ENCODE measurements around the gene ITIH4. TPM values are rescaled to one million over a fixed set of nuclear protein-coding genes. Genes with fewer than 3 reads are reported as not detected.

Gene ITIH4
- total RNA-seq, 1 experiment from 2014 or later = not detected

DNA sequence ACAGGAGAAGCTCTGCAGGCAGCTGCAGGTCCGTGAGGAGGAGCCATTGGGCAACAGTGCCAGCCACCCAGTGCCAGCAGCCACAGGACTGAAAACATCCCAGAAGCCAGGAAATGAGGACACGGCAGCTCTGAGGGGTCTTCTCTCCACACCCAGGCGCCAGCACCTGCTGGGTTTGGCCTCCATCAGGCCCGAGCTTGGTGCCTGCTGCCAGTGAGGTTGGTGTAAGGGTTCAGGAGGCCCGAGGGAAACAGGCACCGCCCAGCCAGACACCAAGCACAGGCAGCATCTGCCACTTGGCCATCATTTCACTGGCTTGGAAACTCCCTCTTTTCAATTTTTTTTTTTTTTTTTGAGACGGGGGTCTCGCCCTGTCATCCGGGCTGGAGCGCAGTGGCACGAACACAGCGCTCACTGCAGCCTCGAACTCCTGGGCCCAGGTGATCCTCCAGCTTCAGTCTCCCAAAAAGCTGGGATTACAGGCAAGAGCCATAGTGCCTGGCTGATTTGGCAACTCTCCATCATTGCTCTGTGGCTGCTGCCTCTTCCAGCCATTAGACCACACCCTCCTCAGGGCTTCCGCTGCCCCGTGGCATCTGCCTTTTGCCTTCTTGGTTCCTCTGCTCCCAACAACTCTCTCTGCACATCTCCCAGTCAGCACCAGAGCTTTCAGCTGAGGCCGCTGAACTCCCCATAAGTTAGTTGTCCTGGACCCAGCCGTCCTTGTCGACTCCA, 37.3 kb downstream of the ITIH4 start:
- in situ Hi-C loops (cut with HindIII; ENCODE audit: low pct_unique_long_range_greater_than_20kb, low sequenced_read_pairs) = no loop called here
- DNase-seq (ENCODE audit: low read depth, low spot score) = no peak

DNA sequence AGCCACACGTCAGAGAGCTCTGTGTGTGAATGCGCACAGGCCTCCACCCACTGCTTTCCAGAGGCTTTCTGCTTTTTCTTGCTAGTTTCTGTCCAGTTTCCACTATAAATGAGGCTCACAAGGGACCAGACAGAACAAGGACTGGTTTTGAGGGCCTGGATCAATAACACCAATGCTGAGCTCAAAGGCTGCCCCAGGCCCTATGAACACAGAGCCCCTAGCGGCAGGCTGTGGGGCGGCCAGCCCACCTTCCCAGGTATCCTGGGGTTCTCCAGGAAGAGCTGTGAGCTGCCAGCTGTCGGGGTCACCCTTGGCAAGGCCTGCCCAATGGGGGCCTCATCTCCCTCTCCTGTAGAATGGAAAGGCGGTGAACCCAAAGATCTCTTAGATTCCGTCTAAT, 38.1 kb downstream of the ITIH4 start:
- in situ Hi-C loops (cut with HindIII; ENCODE audit: low pct_unique_long_range_greater_than_20kb, low sequenced_read_pairs) = no loop called here
- no peak for DNase-seq (ENCODE audit: low read depth, low spot score)

DNA sequence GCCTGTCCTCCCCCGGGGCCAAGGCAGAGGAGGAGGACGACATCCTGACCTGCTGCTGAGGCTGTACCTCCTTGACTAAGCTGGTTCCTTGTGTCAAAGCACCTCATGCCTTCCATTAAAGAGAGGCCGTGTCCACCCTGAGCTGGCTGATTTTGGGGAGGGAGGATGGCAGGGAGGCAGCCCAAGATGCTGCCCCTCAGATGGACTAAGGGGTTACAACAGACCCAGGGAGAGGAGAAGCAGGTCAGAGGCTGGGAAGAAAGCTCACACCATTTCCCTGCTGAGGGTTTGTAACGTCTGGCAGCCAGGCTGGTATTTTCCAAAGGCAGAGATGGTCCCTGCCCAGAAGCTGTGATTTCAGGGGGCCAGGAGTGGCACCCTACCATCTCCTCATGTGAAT, 38.5 kb downstream of the ITIH4 start:
- in situ Hi-C loops (cut with HindIII; ENCODE audit: low pct_unique_long_range_greater_than_20kb, low sequenced_read_pairs) = no loop called here
- DNase-seq (ENCODE audit: low read depth, low spot score) = no peak

DNA sequence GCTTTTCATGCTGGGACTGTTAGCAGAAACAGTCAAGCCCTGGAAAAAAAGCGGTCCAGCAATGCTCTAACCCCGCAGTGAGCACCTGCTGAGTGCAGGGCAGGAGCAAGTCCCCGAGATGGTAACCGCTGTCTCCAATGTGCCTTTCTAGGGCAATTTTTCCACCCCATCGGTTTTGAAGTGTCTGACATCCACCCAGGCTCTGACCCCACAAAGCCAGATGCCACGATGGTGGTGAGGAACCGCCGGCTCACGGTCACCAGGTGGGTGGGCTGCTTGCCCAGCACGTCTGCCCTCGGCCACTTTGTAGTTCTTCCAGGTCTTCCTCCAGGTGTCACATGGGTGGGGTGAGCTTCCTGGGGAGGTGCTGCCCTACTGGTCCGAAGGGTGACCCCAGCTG, 39.1 kb downstream of the ITIH4 start:
- in situ Hi-C loops (cut with HindIII; ENCODE audit: low pct_unique_long_range_greater_than_20kb, low sequenced_read_pairs) = no loop called here
- DNase-seq (ENCODE audit: low read depth, low spot score) = no peak

DNA sequence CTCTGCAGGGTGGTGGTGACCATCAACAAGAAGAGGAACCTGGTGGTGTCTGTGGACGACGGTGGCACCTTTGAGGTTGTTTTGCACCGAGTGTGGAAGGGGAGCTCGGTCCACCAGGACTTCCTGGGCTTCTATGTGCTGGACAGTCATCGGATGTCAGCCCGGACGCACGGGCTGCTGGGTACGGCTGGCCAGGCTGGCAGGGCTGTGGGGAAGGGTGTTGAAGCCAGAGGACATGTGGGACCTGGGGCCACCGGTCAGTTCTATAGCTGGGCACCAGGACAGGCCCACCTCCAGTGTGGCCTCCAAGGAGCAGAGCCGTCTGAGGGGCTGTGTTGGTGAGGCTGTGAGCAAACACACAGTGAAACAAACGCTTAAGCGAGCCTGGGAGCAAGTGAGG, 39.7 kb downstream of the ITIH4 start:
- DNase-seq (ENCODE audit: low read depth, low spot score) = no peak
- in situ Hi-C loops (cut with HindIII; ENCODE audit: low pct_unique_long_range_greater_than_20kb, low sequenced_read_pairs) = no loop called here

DNA sequence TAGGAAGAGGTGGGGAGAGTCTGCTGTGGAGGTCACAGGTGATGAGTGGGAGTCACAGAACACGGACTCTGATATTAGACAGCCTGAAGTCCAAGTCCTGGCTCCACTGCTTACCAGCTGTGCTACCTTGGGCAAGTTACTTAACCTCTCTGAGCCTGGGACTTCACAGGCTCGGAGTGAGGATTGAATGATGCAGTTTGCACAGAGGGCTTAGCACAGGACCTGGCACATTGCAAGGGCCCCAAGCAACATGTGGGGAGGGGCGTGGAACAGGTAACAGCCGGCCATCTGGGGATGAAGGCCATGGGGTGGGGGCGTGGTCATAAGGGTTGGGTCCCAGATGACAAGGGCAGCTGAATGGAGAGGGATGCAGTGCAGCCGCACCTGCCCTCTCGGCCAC, 40.1 kb downstream of the ITIH4 start:
- in situ Hi-C loops (cut with HindIII; ENCODE audit: low pct_unique_long_range_greater_than_20kb, low sequenced_read_pairs) = no loop called here
- DNase-seq (ENCODE audit: low read depth, low spot score) = no peak

DNA sequence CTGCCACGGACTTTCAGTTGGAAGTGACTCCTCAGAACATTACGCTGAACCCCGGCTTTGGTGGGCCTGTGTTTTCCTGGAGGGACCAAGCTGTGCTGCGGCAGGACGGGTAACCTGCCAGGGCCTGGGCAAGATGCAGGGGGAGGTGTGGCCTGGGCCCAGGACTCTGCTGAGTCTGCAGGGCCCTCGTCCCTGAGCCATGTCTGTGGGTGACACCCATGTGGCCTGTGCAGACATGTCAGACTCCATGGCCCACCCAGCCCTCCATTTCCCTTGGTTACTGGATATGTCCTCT, 40.8 kb downstream of the ITIH4 start:
- in situ Hi-C loops (cut with HindIII; ENCODE audit: low pct_unique_long_range_greater_than_20kb, low sequenced_read_pairs) = no loop called here
- DNase-seq (ENCODE audit: low read depth, low spot score) = no peak

DNA sequence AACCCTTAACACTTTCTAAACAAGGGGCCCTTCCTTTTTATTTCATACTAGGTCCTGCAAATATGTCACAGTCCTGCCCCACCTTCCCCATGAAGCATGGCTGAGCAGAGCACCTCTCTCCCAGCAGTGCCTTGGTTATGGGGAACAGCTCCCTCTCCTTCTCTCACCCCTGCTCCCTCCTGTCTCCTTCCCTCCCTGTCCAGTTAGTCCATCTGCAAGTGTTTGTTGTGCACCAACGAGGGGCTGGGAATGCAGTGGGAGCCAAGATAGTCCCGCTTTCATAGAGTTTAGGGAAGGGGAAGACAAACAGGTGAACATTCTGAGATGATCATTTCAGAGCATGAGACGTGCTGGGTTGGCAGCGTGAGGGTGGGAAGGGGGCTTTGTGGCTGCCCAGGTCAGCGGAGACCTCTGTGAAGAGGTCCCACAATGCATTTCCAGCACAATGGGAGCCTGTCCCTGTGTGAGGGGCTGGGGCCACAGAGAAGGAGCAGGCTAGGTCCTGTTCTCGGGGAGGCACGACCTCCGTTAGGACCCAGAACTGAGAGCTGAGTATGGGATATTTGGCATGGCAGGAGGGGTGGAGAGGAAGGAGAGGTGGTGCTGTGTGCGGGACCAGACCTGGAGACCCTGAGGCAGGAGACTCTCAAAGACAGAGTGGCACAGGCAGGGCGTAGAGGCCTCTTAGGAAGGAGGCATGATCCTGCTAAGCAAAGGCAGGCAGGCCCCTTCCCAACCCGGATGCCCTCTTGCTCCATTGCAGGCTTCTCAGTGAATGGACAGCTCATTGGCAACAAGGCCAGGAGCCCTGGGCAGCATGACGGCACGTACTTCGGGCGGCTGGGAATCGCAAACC, 41.4 kb downstream of the ITIH4 start:
- in situ Hi-C loops (cut with HindIII; ENCODE audit: low pct_unique_long_range_greater_than_20kb, low sequenced_read_pairs) = no loop called here
- no peak for DNase-seq (ENCODE audit: low read depth, low spot score)

DNA sequence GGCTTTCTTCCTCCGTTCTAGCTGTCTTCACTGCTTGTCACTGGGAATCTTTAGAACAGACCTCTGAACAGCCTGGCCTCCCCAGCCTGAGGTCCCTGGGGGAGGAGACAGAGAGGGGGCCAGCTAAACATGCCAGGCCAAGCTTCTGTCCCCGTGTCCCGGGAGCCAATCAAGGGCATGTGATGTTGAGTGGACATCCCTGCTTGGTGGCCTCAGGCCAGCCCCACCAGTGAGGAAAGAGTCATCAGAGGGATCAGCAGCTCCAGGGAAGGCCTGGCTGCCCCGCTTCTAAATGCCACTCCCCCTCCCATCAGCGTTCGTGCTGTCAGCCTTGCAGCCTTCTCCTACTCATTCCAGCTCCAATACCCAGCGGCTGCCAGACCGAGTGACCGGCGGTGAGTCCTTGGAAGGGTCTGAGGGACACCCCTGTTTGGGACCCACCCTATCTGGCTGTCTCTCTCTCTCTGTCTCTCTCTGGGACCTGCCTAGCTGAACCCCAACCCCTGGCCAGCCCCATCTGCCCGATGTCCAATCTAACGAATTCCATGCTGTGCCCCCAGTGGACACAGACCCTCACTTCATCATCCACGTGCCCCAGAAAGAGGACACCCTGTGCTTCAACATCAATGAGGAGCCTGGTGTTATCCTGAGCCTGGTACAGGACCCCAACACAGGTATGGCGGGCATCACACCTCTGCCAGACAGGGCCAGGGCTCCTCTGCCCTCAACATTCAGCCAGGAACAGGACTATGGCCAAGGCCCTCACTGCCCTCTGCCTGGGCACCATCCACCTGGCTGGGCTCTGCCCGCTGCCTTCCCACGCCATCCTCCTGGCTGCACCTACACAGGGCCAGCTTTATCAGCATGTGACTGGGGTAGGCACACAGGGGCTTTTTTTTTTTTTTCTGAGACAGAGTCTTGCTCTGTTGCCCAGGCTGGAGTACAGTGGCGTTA, 42.5 kb downstream of the ITIH4 start:
- DNase-seq (ENCODE audit: low read depth, low spot score) = no peak
- in situ Hi-C loops (cut with HindIII; ENCODE audit: low pct_unique_long_range_greater_than_20kb, low sequenced_read_pairs) = no loop called here

DNA sequence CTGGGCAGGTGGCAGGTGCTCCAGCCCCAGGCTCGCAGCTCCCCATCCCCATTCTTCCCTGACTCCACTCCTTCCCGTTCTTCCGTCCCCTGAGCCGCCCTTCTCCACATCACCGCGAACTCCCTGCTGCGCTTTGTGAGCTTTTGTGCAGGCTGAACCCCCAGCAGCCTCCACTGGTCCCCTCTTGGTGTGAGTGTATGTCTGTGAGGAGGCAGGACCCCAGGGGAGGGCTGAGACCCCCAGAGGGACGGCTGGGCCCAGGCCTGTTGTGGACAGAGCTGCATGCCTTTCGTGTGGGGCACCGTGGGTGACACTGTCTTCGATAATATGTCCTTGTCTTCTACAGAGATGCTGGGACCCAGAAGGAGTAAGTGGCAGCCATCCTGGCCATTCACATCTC, 43.2 kb downstream of the ITIH4 start:
- no peak for DNase-seq (ENCODE audit: low read depth, low spot score)

DNA sequence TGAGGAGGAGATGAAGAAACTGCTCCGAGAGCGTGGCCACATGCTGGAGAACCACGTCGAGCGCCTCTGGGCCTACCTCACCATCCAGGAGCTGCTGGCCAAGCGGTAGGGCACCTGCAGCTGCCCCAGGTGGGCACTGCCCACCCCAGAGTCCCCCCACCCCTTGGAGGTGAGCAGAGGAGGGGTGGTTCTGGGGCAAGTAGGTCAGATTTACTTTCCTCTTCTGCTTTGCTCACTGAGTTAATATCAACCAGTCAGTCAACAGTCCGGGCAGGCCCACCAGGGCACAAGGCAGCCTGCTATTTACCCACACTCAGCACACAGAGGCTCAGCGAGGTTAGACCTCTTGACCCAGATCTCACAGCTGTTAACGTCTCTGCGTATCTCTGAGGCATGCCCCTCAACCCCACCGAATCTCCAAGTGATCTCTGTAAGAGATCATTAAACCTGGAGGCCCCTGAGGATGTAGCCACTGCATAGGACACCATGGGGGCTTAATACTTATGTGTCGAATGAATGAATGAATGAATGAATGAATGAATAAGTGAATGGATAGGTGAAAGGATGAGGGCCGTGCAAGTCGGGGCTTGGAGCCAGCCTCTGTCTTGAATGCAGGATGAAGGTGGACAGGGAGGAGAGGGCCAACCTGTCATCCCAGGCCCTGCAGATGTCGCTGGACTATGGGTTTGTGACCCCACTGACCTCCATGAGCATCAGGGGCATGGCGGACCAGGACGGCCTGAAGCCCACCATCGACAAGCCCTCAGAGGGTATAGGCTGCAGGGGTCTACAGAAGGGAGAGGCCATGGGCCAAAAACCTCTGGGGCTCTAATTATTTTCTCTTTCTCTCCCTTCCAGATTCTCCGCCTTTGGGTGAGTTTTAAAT, 43.9 kb downstream of the ITIH4 start:
- in situ Hi-C loops (cut with HindIII; ENCODE audit: low pct_unique_long_range_greater_than_20kb, low sequenced_read_pairs) = no loop called here
- DNase-seq (ENCODE audit: low read depth, low spot score) = no peak

More for the DNA sequence above, 43.2 kb downstream of the ITIH4 start:
- in situ Hi-C loops (cut with HindIII; ENCODE audit: low pct_unique_long_range_greater_than_20kb, low sequenced_read_pairs) = no loop called here

DNA sequence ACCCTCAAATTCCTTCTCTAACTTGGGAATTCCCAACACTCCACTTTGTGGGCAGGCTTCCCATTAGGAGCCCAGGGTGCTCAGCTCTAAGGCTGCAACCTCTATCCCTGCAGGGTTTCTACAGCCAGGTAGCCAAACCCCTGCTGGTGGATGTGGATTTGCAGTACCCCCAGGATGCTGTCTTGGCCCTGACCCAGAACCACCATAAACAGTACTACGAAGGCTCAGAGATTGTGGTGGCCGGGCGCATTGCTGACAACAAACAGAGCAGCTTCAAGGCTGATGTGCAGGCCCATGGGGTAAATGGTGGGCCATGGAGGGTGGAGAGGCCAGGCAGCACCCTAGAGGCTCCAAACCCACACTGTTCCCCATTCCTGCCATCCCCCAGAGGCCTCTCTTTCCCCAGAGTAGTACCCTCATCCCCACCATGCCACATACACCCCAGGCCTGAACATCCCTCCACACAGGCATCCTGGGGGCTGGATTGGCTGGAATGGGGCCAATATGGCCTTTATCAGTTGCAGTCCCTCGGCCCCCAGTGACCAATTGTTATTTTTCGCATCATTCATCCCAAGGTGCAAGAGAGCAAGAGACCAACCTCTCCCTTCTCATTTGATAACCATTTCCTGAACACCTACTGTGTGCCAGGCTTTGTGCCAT, 45.4 kb downstream of the ITIH4 start:
- in situ Hi-C loops (cut with HindIII; ENCODE audit: low pct_unique_long_range_greater_than_20kb, low sequenced_read_pairs) = no loop called here
- DNase-seq (ENCODE audit: low read depth, low spot score) = no peak

DNA sequence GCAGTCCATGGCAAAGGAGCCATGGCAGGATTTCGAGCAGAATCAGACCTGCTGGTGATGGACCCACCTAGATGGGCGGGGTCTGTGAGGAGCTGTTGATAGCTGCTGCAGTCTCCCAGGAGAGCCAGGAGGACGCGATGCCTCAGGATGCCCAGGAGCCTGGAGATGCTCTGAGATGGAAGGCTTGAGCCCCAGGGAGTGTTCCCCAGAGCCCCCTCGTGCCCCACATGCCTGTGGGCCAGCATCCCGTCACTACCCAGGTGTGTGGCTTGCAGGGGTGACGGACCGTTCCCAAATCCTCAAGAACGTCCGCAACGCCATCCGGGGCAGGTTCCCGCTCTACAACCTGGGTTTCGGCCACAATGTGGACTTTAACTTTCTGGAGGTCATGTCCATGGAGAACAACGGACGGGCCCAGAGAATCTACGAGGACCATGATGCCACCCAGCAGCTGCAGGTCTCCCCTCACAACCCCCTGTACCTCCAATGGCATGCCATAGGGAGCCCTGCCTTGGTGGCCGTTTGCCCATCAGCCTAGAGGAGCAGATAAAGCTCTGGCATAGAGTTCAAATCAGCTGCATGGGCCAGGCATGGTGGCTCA, 46.4 kb downstream of the ITIH4 start:
- in situ Hi-C loops (cut with HindIII; ENCODE audit: low pct_unique_long_range_greater_than_20kb, low sequenced_read_pairs) = no loop called here
- no peak for DNase-seq (ENCODE audit: low read depth, low spot score)

DNA sequence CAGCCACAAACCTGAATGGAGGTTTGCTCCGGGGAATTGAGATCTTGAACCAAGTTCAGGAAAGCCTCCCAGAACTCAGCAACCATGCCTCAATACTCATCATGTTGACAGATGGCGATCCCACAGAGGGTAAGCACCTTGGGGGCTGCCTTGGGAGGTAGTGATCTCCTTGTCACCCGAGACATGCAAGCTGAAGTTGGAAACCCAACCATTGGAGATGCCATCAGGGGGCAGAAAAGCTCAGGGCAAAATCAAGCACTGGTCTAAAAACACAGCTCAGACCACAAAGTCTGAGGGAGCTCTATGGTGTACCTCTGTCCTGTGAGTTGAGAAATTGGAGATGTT, 47.3 kb downstream of the ITIH4 start:
- in situ Hi-C loops (cut with HindIII; ENCODE audit: low pct_unique_long_range_greater_than_20kb, low sequenced_read_pairs) = no loop called here
- no peak for DNase-seq (ENCODE audit: low read depth, low spot score)

DNA sequence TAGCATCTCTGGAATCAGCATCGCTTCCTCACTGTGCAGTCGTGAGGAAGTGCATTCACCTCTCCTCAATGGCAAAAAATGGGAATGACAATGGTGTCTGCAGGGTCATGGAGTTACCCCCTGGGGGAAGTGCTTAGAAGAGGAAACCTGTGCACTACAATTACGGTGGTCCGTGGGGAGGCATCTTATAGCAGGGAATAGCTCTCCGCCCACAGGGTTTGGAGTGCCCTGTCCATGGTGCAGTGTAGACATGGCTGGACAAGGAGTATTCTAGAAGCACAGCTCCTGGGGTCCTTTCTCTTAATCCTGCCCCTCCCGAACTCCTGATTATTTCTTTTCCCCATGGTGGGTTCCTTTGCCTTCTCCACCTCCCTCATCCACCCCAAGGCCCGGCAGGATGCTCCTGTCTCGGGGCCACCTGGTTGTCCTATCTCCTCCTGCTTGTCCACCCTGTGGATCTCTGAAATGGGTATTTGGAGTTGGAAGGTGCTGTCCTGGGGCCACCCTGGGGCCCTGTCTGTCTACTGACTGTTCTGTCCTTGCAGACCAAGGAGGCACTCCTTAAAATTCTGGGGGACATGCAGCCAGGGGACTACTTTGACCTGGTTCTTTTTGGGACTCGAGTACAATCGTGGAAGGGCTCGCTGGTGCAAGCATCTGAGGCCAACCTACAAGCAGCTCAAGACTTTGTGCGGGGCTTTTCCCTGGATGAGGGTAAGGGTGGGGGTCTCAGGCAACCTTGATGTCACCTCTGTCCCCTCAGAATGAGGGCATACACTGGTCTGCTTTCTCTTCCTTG, 47.9 kb downstream of the ITIH4 start:
- DNase-seq (ENCODE audit: low read depth, low spot score) = no peak
- in situ Hi-C loops (cut with HindIII; ENCODE audit: low pct_unique_long_range_greater_than_20kb, low sequenced_read_pairs) = no loop called here

DNA sequence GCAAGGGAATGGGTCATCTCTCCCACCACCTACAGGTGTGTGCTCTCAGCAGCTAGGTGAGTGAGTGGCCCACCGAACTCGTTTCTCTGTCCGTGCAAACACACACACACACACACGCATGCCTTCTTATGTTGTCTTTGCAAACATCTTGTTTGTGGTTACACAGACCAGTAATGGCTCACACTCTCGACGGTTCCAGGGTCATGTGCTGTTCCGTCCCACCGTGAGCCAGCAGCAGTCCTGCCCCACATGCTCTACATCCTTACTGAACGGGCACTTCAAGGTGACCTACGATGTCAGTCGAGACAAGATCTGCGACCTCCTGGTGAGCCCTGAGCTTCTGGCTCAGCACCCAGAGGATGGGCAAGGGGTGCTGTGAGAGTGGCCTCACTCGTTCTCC, 48.7 kb downstream of the ITIH4 start:
- DNase-seq (ENCODE audit: low read depth, low spot score) = no peak
- in situ Hi-C loops (cut with HindIII; ENCODE audit: low pct_unique_long_range_greater_than_20kb, low sequenced_read_pairs) = no loop called here

Measured in SK-MEL-5 (cell line).